ENCODE data around the gene C16orf92. TPM values are rescaled to one million over a fixed set of nuclear protein-coding genes. Genes with fewer than 3 reads are reported as not detected.
"Not testable (repeated sequence)": the region's sequence is repeated elsewhere in the genome, so short reads cannot be mapped to it uniquely, and the experiment has no call there.

C16orf92 gene
- total RNA-seq, 1 experiment from 2014 or later: not detected

- peaks cover 16% of the 10 kb centered on the region for H3K4me1 ChIP-seq
- no peaks in the 10 kb centered on the region for H3K27me3 ChIP-seq
- DNase-seq: no peak
- no peak overlapping the region for H3K4me3 ChIP-seq
- no peak overlapping the region for H3K27ac ChIP-seq
- H3K9me3 ChIP-seq (replicated peaks): no peaks in the 10 kb centered on the region
- no peaks in the 10 kb centered on the region for H3K36me3 ChIP-seq
These were observed 1.5 kb downstream of the C16orf92 start for GRCh38 chr16:30024451-30024850.

GRCh38 chr16:30025156-30025555 lies 2.2 kb downstream of the C16orf92 start:
- no peaks in the 10 kb centered on the region for H3K36me3 ChIP-seq
- H3K27me3 ChIP-seq: no peaks in the 10 kb centered on the region
- no peak for DNase-seq
- no peak overlapping the region for H3K27ac ChIP-seq
- no peaks in the 10 kb centered on the region for H3K9me3 ChIP-seq (replicated peaks)
- no peak overlapping the region for H3K4me3 ChIP-seq
- H3K4me1 ChIP-seq: peaks cover 18% of the 10 kb centered on the region

- Histone ChIP-seq H3K27me3 (no peaks in the 10 kb centered on the region), H3K9me3 (replicated peaks) (no peaks in the 10 kb centered on the region)
These were observed 2.6 kb downstream of the C16orf92 start for GRCh38 chr16:30025574-30025973.

GRCh38 chr16:30026449-30026848 lies 3.5 kb downstream of the C16orf92 start:
- no peaks in the 10 kb centered on the region for H3K9me3 ChIP-seq (replicated peaks)
- H3K27ac ChIP-seq: no peak overlapping the region
- peaks cover 2% of the 10 kb centered on the region; the same call in 1 of the 2 replicates for H3K27me3 ChIP-seq
- H3K36me3 ChIP-seq: no peaks in the 10 kb centered on the region
- no peak for DNase-seq
- peaks cover 18% of the 10 kb centered on the region for H3K4me1 ChIP-seq
- H3K4me3 ChIP-seq: no peak overlapping the region

More at GRCh38 chr16:30025574-30025973, 2.6 kb downstream of the C16orf92 start:
- Histone ChIP-seq H3K4me1 (peaks cover 18% of the 10 kb centered on the region), H3K27ac (no peak overlapping the region), H3K36me3 (no peaks in the 10 kb centered on the region), H3K4me3 (no peak overlapping the region)
- DNase-seq: no peak

- Histone ChIP-seq H3K4me1 (peaks cover 18% of the 10 kb centered on the region), H3K36me3 (no peaks in the 10 kb centered on the region), H3K27ac (peak overlapping the region; percentile 12; the same call in 1 of the 2 replicates), H3K9me3 (replicated peaks) (no peaks in the 10 kb centered on the region), H3K27me3 (peaks cover 6% of the 10 kb centered on the region; the same call in 1 of the 2 replicates), H3K4me3 (no peak overlapping the region)
- DNase-seq: peak; percentile 82 to 85
These were observed 4.8 kb downstream of the C16orf92 start for GRCh38 chr16:30027588-30028437.

- peaks cover 18% of the 10 kb centered on the region for H3K4me1 ChIP-seq
- peaks cover 6% of the 10 kb centered on the region; the same call in 1 of the 2 replicates for H3K27me3 ChIP-seq
- no peak overlapping the region for H3K27ac ChIP-seq
- H3K36me3 ChIP-seq: no peaks in the 10 kb centered on the region
- no peak overlapping the region for H3K4me3 ChIP-seq
- peak; percentile 84 to 86 for DNase-seq
- H3K9me3 ChIP-seq (replicated peaks): no peaks in the 10 kb centered on the region
These were observed 5.6 kb downstream of the C16orf92 start for GRCh38 chr16:30028438-30029076.

- no peak for DNase-seq
- Histone ChIP-seq H3K4me1 (peaks cover 18% of the 10 kb centered on the region), H3K9me3 (replicated peaks) (no peaks in the 10 kb centered on the region), H3K27me3 (peaks cover 6% of the 10 kb centered on the region; the same call in 1 of the 2 replicates), H3K36me3 (no peaks in the 10 kb centered on the region), H3K4me3 (no peak overlapping the region), H3K27ac (no peak overlapping the region)
These were observed 7.2 kb downstream of the C16orf92 start for GRCh38 chr16:30030011-30030685.

- H3K27me3 ChIP-seq: peaks cover 6% of the 10 kb centered on the region; the same call in 1 of the 2 replicates
- peaks cover 18% of the 10 kb centered on the region for H3K4me1 ChIP-seq
- no peak for DNase-seq
- no peak within 1 kb of the TSS for H3K27ac ChIP-seq
- peak within 1 kb of the TSS; percentile 22; the same call in 1 of the 2 replicates for H3K4me3 ChIP-seq
- no peaks in the 10 kb centered on the region for H3K9me3 ChIP-seq (replicated peaks)
- no peaks in the 10 kb centered on the region for H3K36me3 ChIP-seq
These were observed 7.9 kb downstream of the C16orf92 start, which contains the start of gene TLCD3B for GRCh38 chr16:30030841-30031413. Gene TLCD3B (minus strand): TSS chr16:30031271. CDS start chr16:30030527, 744 bp downstream.

GRCh38 chr16:30031477-30031918 lies 8.5 kb downstream of the C16orf92 start:
- Histone ChIP-seq H3K9me3 (replicated peaks) (no peaks in the 10 kb centered on the region), H3K27ac (no peak overlapping the region), H3K4me1 (peaks cover 18% of the 10 kb centered on the region), H3K36me3 (no peaks in the 10 kb centered on the region), H3K27me3 (peaks cover 6% of the 10 kb centered on the region; the same call in 1 of the 2 replicates), H3K4me3 (peak overlapping the region; percentile 22; the same call in 1 of the 2 replicates)
- no peak for DNase-seq

- no peaks in the 10 kb centered on the region for H3K9me3 ChIP-seq (replicated peaks)
- DNase-seq: peak; percentile 61 to 85
- no peak overlapping the region for H3K27ac ChIP-seq
- H3K27me3 ChIP-seq: peaks cover 6% of the 10 kb centered on the region; the same call in 1 of the 2 replicates
- peaks cover 14% of the 10 kb centered on the region for H3K4me1 ChIP-seq
- no peak overlapping the region for H3K4me3 ChIP-seq
- H3K36me3 ChIP-seq: no peaks in the 10 kb centered on the region
These were observed 9.3 kb downstream of the C16orf92 start for GRCh38 chr16:30032083-30032819.

- H3K27me3 ChIP-seq: peaks cover 6% of the 10 kb centered on the region; the same call in 1 of the 2 replicates
These were observed 10.3 kb downstream of the C16orf92 start for GRCh38 chr16:30033270-30033669.

GRCh38 chr16:30040221-30040620 lies 17.2 kb downstream of the C16orf92 start:
- Histone ChIP-seq H3K27me3 (no peaks in the 10 kb centered on the region; the same call in none of the 2 replicates), H3K36me3 (no peaks in the 10 kb centered on the region), H3K4me1 (no peaks in the 10 kb centered on the region), H3K9me3 (replicated peaks) (no peaks in the 10 kb centered on the region), H3K27ac (no peak overlapping the region), H3K4me3 (no peak overlapping the region)
- no peak for DNase-seq

More at GRCh38 chr16:30033270-30033669, 10.3 kb downstream of the C16orf92 start:
- no peaks in the 10 kb centered on the region for H3K36me3 ChIP-seq
- peaks cover 9% of the 10 kb centered on the region for H3K4me1 ChIP-seq
- H3K27ac ChIP-seq: no peak overlapping the region
- no peak overlapping the region for H3K4me3 ChIP-seq
- no peaks in the 10 kb centered on the region for H3K9me3 ChIP-seq (replicated peaks)
- DNase-seq: no peak

- H3K36me3 ChIP-seq; H3K4me1 ChIP-seq; H3K27ac ChIP-seq; H3K27me3 ChIP-seq; DNase-seq; H3K4me3 ChIP-seq; H3K9me3 ChIP-seq (replicated peaks): not testable (repeated sequence)
These were observed 17.7 kb downstream of the C16orf92 start for GRCh38 chr16:30040690-30041089.

Data from SJCRH30 (cell line).